ENCODE results near the gene NUDT19. TPM values are rescaled to one million over a fixed set of nuclear protein-coding genes. Genes with fewer than 3 reads are reported as not detected.
A peak's percentile ranks its signal among the peaks of the same experiment; 100 is the strongest.

NUDT19 gene
- polyA plus RNA-seq, 1 experiment: 4.7 TPM

GRCh38 chr19:32669310-32669709, 22.3 kb upstream of the NUDT19 start:
- ChIA-PET POLR2A (no interaction called here), CTCF (interaction anchor here (0.6 to 0.9 kb wide), 2 partner anchors 12 to 70 kb away, joined by 3 read pairs; no protein-coding TSS in a partner anchor)
- H3K4me3 ChIP-seq (ENCODE audit: low read depth, low read length): no peak overlapping the region
- TF ChIP-seq CTCF (IDR thresholded peaks at IDR 0.05; ENCODE audit: insufficient read depth, low read depth, low read length): no peak
- H3K36me3 ChIP-seq (ENCODE audit: control insufficient read depth, insufficient read depth, low read length): no peaks in the 10 kb centered on the region
- no peak for DNase-seq (ENCODE audit: low read depth)
- H3K27me3 ChIP-seq (ENCODE audit: control insufficient read depth, insufficient read depth, low read length): no peaks in the 10 kb centered on the region

GRCh38 chr19:32671883-32672593, 19.6 kb upstream of the NUDT19 start:
- Histone ChIP-seq H3K27me3 (ENCODE audit: control insufficient read depth, insufficient read depth, low read length) (peaks cover 11% of the 10 kb centered on the region), H3K36me3 (ENCODE audit: control insufficient read depth, insufficient read depth, low read length) (no peaks in the 10 kb centered on the region), H3K4me3 (ENCODE audit: low read depth, low read length) (no peak overlapping the region)
- CTCF ChIA-PET: no interaction called here
- POLR2A ChIA-PET: no interaction called here
- TF ChIP-seq CTCF (IDR thresholded peaks at IDR 0.05; ENCODE audit: insufficient read depth, low read depth, low read length): no peak
- no peak for DNase-seq (ENCODE audit: low read depth)

GRCh38 chr19:32672841-32673240, 18.8 kb upstream of the NUDT19 start:
- ChIA-PET CTCF (no interaction called here), POLR2A (no interaction called here)
- Histone ChIP-seq H3K4me3 (ENCODE audit: low read depth, low read length) (no peak overlapping the region), H3K27me3 (ENCODE audit: control insufficient read depth, insufficient read depth, low read length) (peaks cover 18% of the 10 kb centered on the region), H3K36me3 (ENCODE audit: control insufficient read depth, insufficient read depth, low read length) (no peaks in the 10 kb centered on the region)
- no peak for DNase-seq (ENCODE audit: low read depth)
- TF ChIP-seq CTCF (IDR thresholded peaks at IDR 0.05; ENCODE audit: insufficient read depth, low read depth, low read length): no peak

- no peak for DNase-seq (ENCODE audit: low read depth)
- Histone ChIP-seq H3K36me3 (ENCODE audit: control insufficient read depth, insufficient read depth, low read length) (no peaks in the 10 kb centered on the region), H3K27me3 (ENCODE audit: control insufficient read depth, insufficient read depth, low read length) (peaks cover 18% of the 10 kb centered on the region), H3K4me3 (ENCODE audit: low read depth, low read length) (no peak overlapping the region)
- ChIA-PET CTCF (no interaction called here), POLR2A (interaction anchor here (0.7 kb wide), 1 partner anchor 900 kb away, joined by 10 read pairs; no protein-coding TSS in a partner anchor)
- TF ChIP-seq CTCF (IDR thresholded peaks at IDR 0.05; ENCODE audit: insufficient read depth, low read depth, low read length): no peak
Measured at GRCh38 chr19:32673573-32673972, 18.0 kb upstream of the NUDT19 start.

- TF ChIP-seq CTCF (IDR thresholded peaks at IDR 0.05; ENCODE audit: insufficient read depth, low read depth, low read length): no peak
- ChIA-PET POLR2A (interaction anchor here (0.7 kb wide), 1 partner anchor 899 kb away, joined by 10 read pairs; no protein-coding TSS in a partner anchor), CTCF (no interaction called here)
- Histone ChIP-seq H3K36me3 (ENCODE audit: control insufficient read depth, insufficient read depth, low read length) (no peaks in the 10 kb centered on the region), H3K27me3 (ENCODE audit: control insufficient read depth, insufficient read depth, low read length) (peaks cover 18% of the 10 kb centered on the region), H3K4me3 (ENCODE audit: low read depth, low read length) (peak overlapping the region; percentile 96)
- no peak for DNase-seq (ENCODE audit: low read depth)
Measured at GRCh38 chr19:32674153-32674930, 17.3 kb upstream of the NUDT19 start.
